ENCODE results near the gene SMC6. TPM values are rescaled to one million over a fixed set of nuclear protein-coding genes. Genes with fewer than 3 reads are reported as not detected.

SMC6 gene
- total and polyA plus RNA-seq, 8 donors, result 3.0 to 8.0 (median 4.8) TPM

GRCh38 chr2:17652681-17653394, 100.8 kb downstream of the SMC6 start:
- TF ChIP-seq CTCF (IDR thresholded peaks at IDR 0.05), result no peak
- no peaks in the 10 kb centered on the region for H3K9me3 ChIP-seq
- H3K4me3 ChIP-seq, result no peak overlapping the region
- H3K27ac ChIP-seq, result no peak overlapping the region
- WGBS, 2 donors, result 76 to 77% methylated on average over 9 of the region's 9 CpGs
- intact Hi-C loops (cut with DNase I), result no loop called here
- no peak for ATAC-seq
- no peaks in the 10 kb centered on the region for H3K27me3 ChIP-seq
- no peak for DNase-seq
- H3K4me1 ChIP-seq, result no peaks in the 10 kb centered on the region
- no peak for FAIRE-seq
- no peaks in the 10 kb centered on the region for H3K36me3 ChIP-seq

GRCh38 chr2:17649026-17649425, 104.6 kb downstream of the SMC6 start:
- ATAC-seq (no peak), DNase-seq (no peak), FAIRE-seq (no peak)
- 93 to 94% methylated on average over 11 of the region's 11 CpGs for WGBS, 2 donors
- no peak overlapping the region for H3K4me3 ChIP-seq
- intact Hi-C loops (cut with DNase I), result no loop called here
- H3K27me3 ChIP-seq, result no peaks in the 10 kb centered on the region
- H3K36me3 ChIP-seq, result no peaks in the 10 kb centered on the region
- peaks cover 0 to 8% (median 0%) of the 10 kb centered on the region in 3 donors for H3K4me1 ChIP-seq
- no peaks in the 10 kb centered on the region for H3K9me3 ChIP-seq
- no peak for TF ChIP-seq CTCF (IDR thresholded peaks at IDR 0.05)
- H3K27ac ChIP-seq, result no peak overlapping the region

DNA sequence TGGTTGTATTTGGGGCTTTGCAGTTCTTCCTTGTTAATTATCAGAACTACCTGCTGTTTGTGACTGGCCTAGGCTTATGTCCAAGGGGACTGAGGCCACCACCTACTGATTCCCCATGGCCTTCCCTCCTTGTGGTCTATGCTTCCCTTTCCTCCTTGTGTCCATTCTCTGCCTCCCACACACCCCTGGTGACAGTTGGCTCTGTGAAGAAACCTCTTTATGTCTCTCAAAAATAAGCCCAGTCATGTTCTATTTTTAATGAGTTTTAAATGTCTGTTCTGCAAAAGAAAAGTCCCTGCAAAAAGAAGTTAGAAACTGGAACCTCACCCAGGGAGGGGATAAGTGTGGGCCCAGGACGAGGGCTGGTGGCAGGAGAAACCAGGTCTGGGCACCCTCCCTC, 105.0 kb downstream of the SMC6 start:
- no peaks in the 10 kb centered on the region for H3K36me3 ChIP-seq
- H3K4me3 ChIP-seq, result no peak overlapping the region
- TF ChIP-seq CTCF (IDR thresholded peaks at IDR 0.05), result no peak
- WGBS, 2 donors, result 77 to 83% methylated on average over 1 of the region's 1 CpG
- H3K4me1 ChIP-seq, result peaks cover 0 to 8% (median 0%) of the 10 kb centered on the region in 3 donors
- DNase-seq (no peak), FAIRE-seq (no peak), ATAC-seq (no peak)
- no peak overlapping the region for H3K27ac ChIP-seq
- H3K27me3 ChIP-seq, result no peaks in the 10 kb centered on the region
- H3K9me3 ChIP-seq, result no peaks in the 10 kb centered on the region
- intact Hi-C loops (cut with DNase I), result no loop called here

DNA sequence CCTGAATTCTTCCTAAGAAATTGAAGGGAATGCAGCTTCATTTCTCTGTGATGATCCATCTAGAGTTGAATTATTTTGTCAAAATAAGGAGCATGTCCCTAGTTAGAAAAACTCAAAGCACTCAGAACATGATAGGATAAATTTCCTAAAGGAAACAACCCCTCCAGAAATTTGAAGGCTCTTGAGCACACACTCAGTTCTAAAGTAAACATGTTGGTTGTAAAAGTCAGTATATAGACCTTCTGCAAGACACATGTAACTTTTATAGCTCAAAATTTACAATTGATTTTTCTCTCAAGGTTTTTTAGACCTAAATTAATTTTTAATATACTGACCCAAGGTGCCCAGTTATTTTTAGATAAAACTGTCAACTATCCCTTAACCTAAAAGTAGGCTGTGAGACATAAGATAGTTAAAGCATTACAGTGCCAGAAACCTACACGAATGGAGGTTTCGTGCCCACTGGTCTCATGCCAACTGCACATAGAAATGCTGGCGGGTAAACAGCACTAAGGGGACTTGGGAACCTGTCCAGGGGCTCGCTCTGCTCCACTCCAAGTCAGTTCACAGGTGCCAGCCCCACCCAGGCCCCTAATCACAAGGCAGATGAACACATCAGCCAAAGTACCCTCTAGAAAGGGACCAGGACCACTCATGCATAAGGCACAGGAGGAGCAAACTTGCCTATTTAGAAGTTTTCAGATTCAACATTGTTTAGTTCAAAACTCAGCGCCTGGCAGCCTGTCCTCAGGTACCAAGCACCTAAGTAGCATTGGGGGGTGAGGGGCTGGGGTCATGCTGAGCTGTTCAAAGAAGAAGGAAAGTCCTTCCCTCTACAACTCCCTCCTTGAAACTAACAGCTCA, 106.5 kb downstream of the SMC6 start:
- H3K4me3 ChIP-seq, result no peak overlapping the region
- no peak for TF ChIP-seq CTCF (IDR thresholded peaks at IDR 0.05)
- H3K27me3 ChIP-seq, result no peaks in the 10 kb centered on the region
- intact Hi-C loops (cut with DNase I), result no loop called here
- H3K27ac ChIP-seq, result no peak overlapping the region
- FAIRE-seq, result no peak
- ATAC-seq, result no peak
- no peak for DNase-seq
- no peaks in the 10 kb centered on the region for H3K36me3 ChIP-seq
- 27 to 33% methylated on average over 5 of the region's 5 CpGs for WGBS, 2 donors
- H3K4me1 ChIP-seq, result peaks cover 0 to 8% (median 0%) of the 10 kb centered on the region in 3 donors
- no peaks in the 10 kb centered on the region for H3K9me3 ChIP-seq
